CD14-positive monocyte (primary cell): Measurements from ENCODE around the gene GATA5. TPM values are rescaled to one million over a fixed set of nuclear protein-coding genes. Genes with fewer than 3 reads are reported as not detected.
A peak's percentile ranks its signal among the peaks of the same experiment; 100 is the strongest.

ENCODE experiments used
- DNase-seq, 3 donors: peaks; one replicate each; pipeline ENCODE4 v3.0.0-alpha.2; 2011 to 2022
- H2AFZ ChIP-seq: 2 replicates; pipeline ENCODE4 v1.6.0; 2012; ENCODE audit warnings: mild to moderate bottlenecking, low read depth, low read length, inconsistent platforms; ENCODE audit not compliant: insufficient read depth, poor library complexity, severe bottlenecking
- H3K27ac ChIP-seq, 2 donors: 1 replicate in 1 of 2; 2 replicates in 1 of 2; pipeline ENCODE4 v1.5.1; 2012 to 2013; ENCODE audit warnings: low read length in 2 of 2, control low read depth in 1 of 2, inconsistent platforms in 1 of 2, low read depth in 1 of 2, mild to moderate bottlenecking in 1 of 2
- H3K27me3 ChIP-seq, 2 donors: one replicate each; pipeline versions ENCODE4 v1.6.0 to v1.6.1; 2011 to 2013; ENCODE audit warnings: low read length in 2 of 2; ENCODE audit not compliant: control insufficient read depth in 2 of 2, insufficient read depth in 2 of 2
- H3K36me3 ChIP-seq, 2 donors: replicated peaks in 1 of 2; 1 replicate in 1 of 2; 2 replicates in 1 of 2; pipeline versions ENCODE4 v1.5.1 to v1.6.1; 2012 to 2013; ENCODE audit warnings: low read length in 2 of 2, control low read depth in 1 of 2, inconsistent platforms in 1 of 2, mild to moderate bottlenecking in 1 of 2; ENCODE audit not compliant: insufficient read depth in 2 of 2, control insufficient read depth in 1 of 2
- H3K4me1 ChIP-seq, 2 donors: 1 replicate in 1 of 2; 2 replicates in 1 of 2; pipeline versions ENCODE4 v1.5.1 to v1.6.1; 2012 to 2013; ENCODE audit warnings: low read length in 2 of 2, control low read depth in 1 of 2, inconsistent platforms in 1 of 2, mild to moderate bottlenecking in 1 of 2, moderate library complexity in 1 of 2; ENCODE audit not compliant: insufficient read depth in 2 of 2, control insufficient read depth in 1 of 2
- H3K4me2 ChIP-seq: replicated peaks from 2 replicates; pipeline ENCODE3; 2012; ENCODE audit warnings: low read length, moderate library complexity, mild to moderate bottlenecking; ENCODE audit not compliant: poor library complexity, severe bottlenecking; ENCODE audit errors: extremely low read depth
- H3K4me3 ChIP-seq, 3 experiments: fragments of 200-600 bp in 1 of 3; sonication (generic) in 1 of 3; replicated peaks in 1 of 3; 1 replicate in 2 of 3; 2 replicates in 1 of 3; pipeline ENCODE4 v1.5.1; 2011 to 2013; ENCODE audit warnings: low read length in 3 of 3, mild to moderate bottlenecking in 3 of 3, control low read depth in 2 of 3, low read depth in 2 of 3, inconsistent platforms in 1 of 3, moderate library complexity in 1 of 3
- H3K79me2 ChIP-seq: 2 replicates; pipeline ENCODE4 v1.6.0; 2012; ENCODE audit warnings: mild to moderate bottlenecking, control low read depth, inconsistent platforms, low read length, moderate library complexity; ENCODE audit not compliant: insufficient read depth
- H3K9ac ChIP-seq: 2 replicates; pipeline ENCODE4 v1.6.0; 2017; ENCODE audit warnings: low read length, mild to moderate bottlenecking; ENCODE audit not compliant: insufficient read depth, poor library complexity, severe bottlenecking
- H3K9me3 ChIP-seq, 2 donors: replicated peaks in 1 of 2; 1 replicate in 1 of 2; 2 replicates in 1 of 2; pipeline versions ENCODE4 v1.5.1 to v1.6.1; 2012 to 2013; ENCODE audit warnings: low read length in 2 of 2, control low read depth in 1 of 2; ENCODE audit not compliant: control insufficient read depth in 1 of 2, insufficient read depth in 1 of 2
- H4K20me1 ChIP-seq: 2 replicates; pipeline ENCODE4 v1.6.0; 2012; ENCODE audit warnings: mild to moderate bottlenecking, low read length, control low read depth, moderate library complexity; ENCODE audit not compliant: insufficient read depth
- H3K27ac Mint-ChIP-seq, 7 donors: one replicate each; pipeline ENCODE4 v1.8.0; 2020; ENCODE audit warnings: mild to moderate bottlenecking in 7 of 7, mixed read lengths in 7 of 7, moderate library complexity in 6 of 7, inconsistent platforms in 2 of 7
- H3K27me3 Mint-ChIP-seq, 3 donors: one replicate each; pipeline ENCODE4 v1.8.0; 2021 to 2022; ENCODE audit warnings: low read depth in 3 of 3, mild to moderate bottlenecking in 3 of 3, mixed read lengths in 3 of 3, moderate library complexity in 3 of 3, inconsistent platforms in 1 of 3
- H3K36me3 Mint-ChIP-seq, 2 donors: one replicate each; pipeline ENCODE4 v1.8.0; 2020; ENCODE audit warnings: mixed read lengths in 2 of 2, inconsistent platforms in 1 of 2, mild to moderate bottlenecking in 1 of 2
- H3K4me1 Mint-ChIP-seq: one replicate; pipeline ENCODE4 v1.8.0; 2020; ENCODE audit warnings: mild to moderate bottlenecking, mixed read lengths
- H3K4me3 Mint-ChIP-seq, 2 donors: one replicate each; pipeline ENCODE4 v1.8.0; 2020; ENCODE audit warnings: mild to moderate bottlenecking in 2 of 2, mixed read lengths in 2 of 2, moderate library complexity in 1 of 2
- H3K9me3 Mint-ChIP-seq, 7 donors: one replicate each; pipeline ENCODE4 v1.8.0; 2020 to 2022; ENCODE audit warnings: mixed read lengths in 7 of 7, mild to moderate bottlenecking in 6 of 7, moderate library complexity in 6 of 7, inconsistent platforms in 2 of 7
- CTCF ChIP-seq: fragments of 200-600 bp; IDR thresholded peaks from one replicate; pipeline ENCODE4 v1.8.0; 2022; ENCODE audit warnings: antibody characterized with exemption, mild to moderate bottlenecking
- WGBS: methylation state at CpG from one replicate; pipeline ENCODE4 v1.1.5; 2013; ENCODE audit warnings: missing lambda C conversion rate; ENCODE audit not compliant: insufficient coverage; 5-methylcytosine and 5-hydroxymethylcytosine counted together
- intact Hi-C, 2 donors: fragments of 100-400 bp; cut with micrococcal nuclease; formaldehyde crosslinking; loops; one replicate each; pipeline versions ENCODE4 v1.15.0 to v1.15.1; 2023
- polyA plus RNA-seq, 3 donors: library from polyadenylated mRNA; depleted of rRNA in 1 of 3; unstranded in 2 of 3; stranded (reverse) in 1 of 3; fragments of 300-500 nt in 2 of 3; fragments of >200 nt in 1 of 3; fragmentation: Illumina TruSeq in 2 of 3; gene quantifications; 1 replicate in 2 of 3; 2 replicates in 1 of 3; pipeline ENCODE4 v1.2.3, GENCODE V29; 2012 to 2021

GATA5 gene
- polyA plus RNA-seq, 3 donors: not detected

- no peaks in the 10 kb centered on the region for H3K4me1 Mint-ChIP-seq
- H3K36me3 Mint-ChIP-seq: no peaks in the 10 kb centered on the region
- Histone ChIP-seq H3K9ac (no peak overlapping the region), H3K4me3 (no peak overlapping the region), H3K36me3 (no peaks in the 10 kb centered on the region), H3K4me1 (no peaks in the 10 kb centered on the region), H3K79me2 (no peaks in the 10 kb centered on the region), H3K9me3 (no peaks in the 10 kb centered on the region), H3K4me2 (no peak overlapping the region), H2AFZ (no peak overlapping the region), H4K20me1 (no peaks in the 10 kb centered on the region), H3K27ac (no peak overlapping the region), H3K27me3 (no peaks in the 10 kb centered on the region)
- H3K27me3 Mint-ChIP-seq: peaks cover 4 to 10% (median 7%) of the 10 kb centered on the region in 3 donors
- peaks cover 0 to 2% (median 0%) of the 10 kb centered on the region in 7 donors for H3K9me3 Mint-ChIP-seq
- DNase-seq: no peak
- TF ChIP-seq CTCF: no peak
- H3K4me3 Mint-ChIP-seq: no peak overlapping the region
- WGBS: 68% methylated on average over 26 of the region's 30 CpGs
- peak overlapping the region in 1 of 7 donors; percentile 20 for H3K27ac Mint-ChIP-seq
- intact Hi-C loops: no loop called here
These were observed 20.7 kb downstream of the GATA5 start for GRCh38 chr20:62454904-62455636.

- peaks cover 0 to 2% (median 0%) of the 10 kb centered on the region in 7 donors for H3K9me3 Mint-ChIP-seq
- WGBS: 82% methylated on average over 16 of the region's 17 CpGs
- H3K27ac Mint-ChIP-seq: no peak overlapping the region
- no peak overlapping the region for H3K9ac ChIP-seq
- H3K79me2 ChIP-seq: no peaks in the 10 kb centered on the region
- H3K27ac ChIP-seq: no peak overlapping the region
- H3K4me3 ChIP-seq: no peak overlapping the region
- no peaks in the 10 kb centered on the region for H3K4me1 Mint-ChIP-seq
- no peak overlapping the region for H3K4me3 Mint-ChIP-seq
- no peaks in the 10 kb centered on the region for H3K4me1 ChIP-seq
- no peak overlapping the region for H2AFZ ChIP-seq
- H3K9me3 ChIP-seq: no peaks in the 10 kb centered on the region
- no peak for TF ChIP-seq CTCF
- intact Hi-C loops: no loop called here
- no peak overlapping the region for H3K4me2 ChIP-seq
- H3K27me3 Mint-ChIP-seq: peaks cover 2 to 18% (median 7%) of the 10 kb centered on the region in 3 donors
- H4K20me1 ChIP-seq: no peaks in the 10 kb centered on the region
- no peak for DNase-seq
- no peaks in the 10 kb centered on the region for H3K36me3 ChIP-seq
- no peaks in the 10 kb centered on the region for H3K27me3 ChIP-seq
- no peaks in the 10 kb centered on the region for H3K36me3 Mint-ChIP-seq
These were observed 22.5 kb downstream of the GATA5 start for GRCh38 chr20:62453186-62453808.
